GM13977 (cell line): Measurements from ENCODE around the gene RTN3.
"Not testable (repeated sequence)": the region's sequence is repeated elsewhere in the genome, so short reads cannot be mapped to it uniquely, and the experiment has no call there.

Source experiments
- DNase-seq: peaks from one replicate; pipeline ENCODE4 v3.0.0; 2012; ENCODE audit warnings: low spot score
- in situ Hi-C: fragments of 300-500 bp; cut with MboI; formaldehyde crosslinking; loops from one replicate; pipeline ENCODE4 v1.12.0; 2022; ENCODE audit warnings: low sequenced_read_pairs, low pct_unique_long_range_greater_than_20kb, mixed read lengths, inconsistent platforms; ENCODE audit not compliant: unreplicated experiment
- TF ChIP-seq, protein P1 (sequence below): IDR thresholded peaks from 2 replicates; pipeline ENCODE4 v1.5.1; 2012; ENCODE audit warnings: mild to moderate bottlenecking, control low read depth; ENCODE audit not compliant: insufficient read depth; ENCODE audit errors: extremely low read depth, missing control alignments

The RTN3 gene, protein sequence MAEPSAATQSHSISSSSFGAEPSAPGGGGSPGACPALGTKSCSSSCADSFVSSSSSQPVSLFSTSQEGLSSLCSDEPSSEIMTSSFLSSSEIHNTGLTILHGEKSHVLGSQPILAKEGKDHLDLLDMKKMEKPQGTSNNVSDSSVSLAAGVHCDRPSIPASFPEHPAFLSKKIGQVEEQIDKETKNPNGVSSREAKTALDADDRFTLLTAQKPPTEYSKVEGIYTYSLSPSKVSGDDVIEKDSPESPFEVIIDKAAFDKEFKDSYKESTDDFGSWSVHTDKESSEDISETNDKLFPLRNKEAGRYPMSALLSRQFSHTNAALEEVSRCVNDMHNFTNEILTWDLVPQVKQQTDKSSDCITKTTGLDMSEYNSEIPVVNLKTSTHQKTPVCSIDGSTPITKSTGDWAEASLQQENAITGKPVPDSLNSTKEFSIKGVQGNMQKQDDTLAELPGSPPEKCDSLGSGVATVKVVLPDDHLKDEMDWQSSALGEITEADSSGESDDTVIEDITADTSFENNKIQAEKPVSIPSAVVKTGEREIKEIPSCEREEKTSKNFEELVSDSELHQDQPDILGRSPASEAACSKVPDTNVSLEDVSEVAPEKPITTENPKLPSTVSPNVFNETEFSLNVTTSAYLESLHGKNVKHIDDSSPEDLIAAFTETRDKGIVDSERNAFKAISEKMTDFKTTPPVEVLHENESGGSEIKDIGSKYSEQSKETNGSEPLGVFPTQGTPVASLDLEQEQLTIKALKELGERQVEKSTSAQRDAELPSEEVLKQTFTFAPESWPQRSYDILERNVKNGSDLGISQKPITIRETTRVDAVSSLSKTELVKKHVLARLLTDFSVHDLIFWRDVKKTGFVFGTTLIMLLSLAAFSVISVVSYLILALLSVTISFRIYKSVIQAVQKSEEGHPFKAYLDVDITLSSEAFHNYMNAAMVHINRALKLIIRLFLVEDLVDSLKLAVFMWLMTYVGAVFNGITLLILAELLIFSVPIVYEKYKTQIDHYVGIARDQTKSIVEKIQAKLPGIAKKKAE

DNA sequence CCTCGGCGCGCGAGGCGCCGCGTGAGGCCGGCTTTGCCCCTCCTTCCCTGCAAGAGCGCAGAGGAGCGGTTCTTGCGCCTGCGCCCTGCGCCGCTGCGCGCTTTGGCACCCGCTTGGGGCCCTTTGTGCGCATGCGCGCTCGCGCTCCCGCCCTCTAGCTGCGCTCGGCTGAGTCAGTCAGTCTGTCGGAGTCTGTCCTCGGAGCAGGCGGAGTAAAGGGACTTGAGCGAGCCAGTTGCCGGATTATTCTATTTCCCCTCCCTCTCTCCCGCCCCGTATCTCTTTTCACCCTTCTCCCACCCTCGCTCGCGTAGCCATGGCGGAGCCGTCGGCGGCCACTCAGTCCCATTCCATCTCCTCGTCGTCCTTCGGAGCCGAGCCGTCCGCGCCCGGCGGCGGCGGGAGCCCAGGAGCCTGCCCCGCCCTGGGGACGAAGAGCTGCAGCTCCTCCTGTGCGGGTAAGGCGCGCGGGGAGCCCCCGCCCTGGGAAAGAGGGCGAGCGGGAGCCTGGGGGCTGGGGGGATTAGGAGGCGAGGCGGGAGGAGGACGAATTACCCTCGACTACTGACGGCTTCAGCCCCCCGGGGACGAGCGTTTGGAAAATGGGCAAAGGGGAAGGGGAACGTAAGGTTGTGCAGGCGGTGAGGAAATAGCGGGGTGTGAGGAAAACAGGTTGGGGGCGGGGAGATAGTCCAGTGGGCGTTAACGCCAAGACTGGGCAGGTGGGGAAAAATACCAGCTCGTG lies at the start of gene RTN3:
Gene RTN3 (plus strand): TSS at position 180 of the 745 bp plus-strand sequence. CDS start 137 bp downstream, at position 317.
- TF ChIP-seq, protein P1, sequence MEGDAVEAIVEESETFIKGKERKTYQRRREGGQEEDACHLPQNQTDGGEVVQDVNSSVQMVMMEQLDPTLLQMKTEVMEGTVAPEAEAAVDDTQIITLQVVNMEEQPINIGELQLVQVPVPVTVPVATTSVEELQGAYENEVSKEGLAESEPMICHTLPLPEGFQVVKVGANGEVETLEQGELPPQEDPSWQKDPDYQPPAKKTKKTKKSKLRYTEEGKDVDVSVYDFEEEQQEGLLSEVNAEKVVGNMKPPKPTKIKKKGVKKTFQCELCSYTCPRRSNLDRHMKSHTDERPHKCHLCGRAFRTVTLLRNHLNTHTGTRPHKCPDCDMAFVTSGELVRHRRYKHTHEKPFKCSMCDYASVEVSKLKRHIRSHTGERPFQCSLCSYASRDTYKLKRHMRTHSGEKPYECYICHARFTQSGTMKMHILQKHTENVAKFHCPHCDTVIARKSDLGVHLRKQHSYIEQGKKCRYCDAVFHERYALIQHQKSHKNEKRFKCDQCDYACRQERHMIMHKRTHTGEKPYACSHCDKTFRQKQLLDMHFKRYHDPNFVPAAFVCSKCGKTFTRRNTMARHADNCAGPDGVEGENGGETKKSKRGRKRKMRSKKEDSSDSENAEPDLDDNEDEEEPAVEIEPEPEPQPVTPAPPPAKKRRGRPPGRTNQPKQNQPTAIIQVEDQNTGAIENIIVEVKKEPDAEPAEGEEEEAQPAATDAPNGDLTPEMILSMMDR, result no peak
- in situ Hi-C loops, result no loop called here
- DNase-seq, result peak; percentile 97

DNA sequence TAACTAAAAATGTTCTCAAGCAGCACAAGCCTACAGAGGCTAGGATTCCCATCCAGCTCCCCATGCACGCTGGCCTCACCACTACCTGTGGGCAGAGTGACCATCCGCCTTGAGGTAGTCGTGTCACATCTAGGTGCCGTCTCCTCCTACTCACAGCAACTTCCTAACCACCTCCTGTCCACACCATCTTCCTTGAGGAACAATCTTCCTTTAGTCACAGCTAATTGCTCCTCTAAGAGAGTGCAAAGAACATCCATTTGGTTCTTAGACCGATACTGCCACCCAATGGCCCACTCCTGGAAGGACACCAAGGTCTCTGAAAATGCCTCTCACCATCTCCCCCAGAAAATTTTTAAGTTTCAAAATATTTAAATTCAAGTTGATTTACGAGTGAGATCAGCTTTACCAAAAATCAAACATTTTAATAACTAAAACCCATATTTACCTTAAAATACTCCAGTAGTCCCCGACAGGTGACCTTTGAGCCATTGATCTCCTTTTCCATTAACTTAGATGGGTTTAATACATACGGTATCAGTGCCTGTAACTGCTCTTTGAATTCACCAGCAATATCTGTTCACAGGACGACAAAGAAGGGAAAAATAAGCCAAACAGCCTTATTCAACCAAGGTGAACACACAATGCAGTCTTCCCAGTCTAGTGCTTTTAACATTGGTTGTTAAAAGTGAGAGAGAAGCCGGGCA lies 45.4 kb upstream of the RTN3 start:
- in situ Hi-C loops, result loop anchor here (25.0 kb wide), 1 partner anchor 624 kb away; the partner anchor contains the start of gene SLC22A8
- peak; percentile 67 for DNase-seq
- TF ChIP-seq, protein P1, result peak; percentile 76

DNA sequence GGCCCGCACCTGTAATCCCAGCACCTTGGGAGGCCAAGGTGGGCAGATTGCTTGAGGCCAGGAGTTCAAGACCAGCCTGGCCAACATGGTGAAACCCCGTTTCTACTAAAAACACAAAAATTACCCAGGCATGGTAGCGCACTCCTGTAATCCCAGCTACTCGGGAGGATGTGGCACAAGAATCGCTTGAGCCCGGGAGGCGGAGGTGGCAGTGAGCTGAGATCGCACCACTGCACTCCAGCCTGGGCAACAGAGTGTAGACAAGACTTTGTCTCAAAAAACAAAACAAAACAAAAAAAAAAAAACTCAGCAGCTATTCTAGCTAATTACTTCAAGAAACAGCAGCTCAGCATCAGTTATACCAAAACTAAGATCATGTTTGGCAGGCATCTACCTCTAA lies 42.9 kb upstream of the RTN3 start:
- in situ Hi-C loops, result loop anchor here (25.0 kb wide), 1 partner anchor 626 kb away; the partner anchor contains the start of gene SLC22A8
- not testable (repeated sequence) for DNase-seq

DNA sequence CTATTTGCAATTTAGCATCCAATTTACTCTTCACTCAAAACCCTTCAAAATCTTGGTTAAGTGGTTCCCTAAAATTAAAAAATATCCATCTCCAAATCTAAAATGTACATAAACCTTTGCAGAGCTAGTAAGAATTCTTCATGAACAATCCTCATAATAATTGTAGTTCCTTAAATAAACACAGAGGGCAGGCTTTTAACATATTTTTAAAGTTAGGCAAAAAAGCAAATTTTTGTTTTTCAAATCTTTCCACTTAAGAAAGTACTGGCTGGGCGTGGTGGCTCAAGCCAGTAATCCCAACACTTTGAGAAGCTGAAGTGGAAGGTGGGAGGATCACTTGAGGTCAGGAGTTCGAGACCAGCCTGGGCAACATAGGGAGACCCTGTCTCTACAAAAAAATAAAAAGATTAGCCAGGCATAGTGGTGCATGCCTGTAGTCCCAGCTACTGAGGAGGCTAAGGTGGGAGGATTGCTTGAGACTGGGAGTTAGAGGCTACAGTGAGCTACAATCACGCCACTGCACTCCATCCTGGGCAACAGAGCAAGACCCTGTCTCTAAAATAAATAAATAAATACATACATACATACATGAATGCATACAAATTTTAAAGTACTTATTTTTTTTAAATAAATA lies 42.0 kb upstream of the RTN3 start:
- in situ Hi-C loops, result loop anchor here (25.0 kb wide), 1 partner anchor 627 kb away; the partner anchor contains the start of gene SLC22A8
- TF ChIP-seq, protein P1, result peak; percentile 42
- no peak for DNase-seq

DNA sequence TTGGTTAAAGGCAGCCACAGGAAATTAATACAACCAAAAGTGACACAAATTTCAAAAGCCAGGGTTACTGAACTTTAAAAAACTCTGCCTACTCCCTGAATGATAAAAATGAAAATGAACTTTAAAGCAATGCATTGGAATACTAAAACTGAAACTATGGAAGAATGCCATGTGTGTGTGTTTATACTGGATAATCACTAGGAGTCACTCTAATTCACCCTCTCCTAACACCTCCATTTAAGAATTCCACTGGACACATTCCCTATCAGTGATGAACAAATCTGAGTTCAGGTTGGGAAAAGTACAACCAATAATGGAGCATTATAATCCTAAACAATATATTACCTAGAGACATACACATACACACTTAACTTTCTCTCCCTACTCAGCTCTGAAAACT lies 39.6 kb upstream of the RTN3 start:
- DNase-seq, result no peak
- in situ Hi-C loops, result loop anchor here (10.0 to 25.0 kb wide), 2 partner anchors 93 to 629 kb away; partner anchors contain the start of gene SLC22A8
- TF ChIP-seq, protein P1, result no peak

DNA sequence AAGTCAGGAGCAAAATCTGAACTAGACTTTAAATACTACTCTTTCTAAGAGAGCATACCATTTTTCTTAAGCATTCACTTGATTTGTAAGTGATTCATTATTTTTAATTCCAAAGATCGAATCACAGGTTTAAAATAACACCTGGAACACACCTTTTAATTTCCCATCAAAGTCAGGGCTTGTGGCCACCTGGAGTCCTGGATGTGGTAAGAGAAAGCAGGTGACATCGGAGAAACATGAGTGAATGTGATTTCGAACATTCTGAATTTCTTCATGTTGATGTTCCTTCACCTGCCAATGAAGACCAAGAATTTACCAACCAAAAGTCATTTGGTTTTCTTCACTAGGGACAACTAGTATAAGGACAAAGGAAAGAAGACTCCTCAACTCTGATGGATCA lies 38.1 kb upstream of the RTN3 start:
- TF ChIP-seq, protein P1, result no peak
- in situ Hi-C loops, result loop anchor here (10.0 to 25.0 kb wide), 2 partner anchors 92 to 631 kb away; partner anchors contain the start of gene SLC22A8
- no peak for DNase-seq
